NOMO-1 treated with DMSO at 0.1 percent for 48 hours (cell line): ENCODE results near the gene DMC1.
"Not testable (repeated sequence)": the region's sequence is repeated elsewhere in the genome, so short reads cannot be mapped to it uniquely, and the experiment has no call there.

ENCODE experiments used
- DNase-seq: peaks from one replicate; lab custom pipeline; 2025; ENCODE audit not compliant: unreplicated experiment; lab: John Stamatoyannopoulos, UW

The DMC1 gene

GRCh38 chr22:38569972-38570778, at the start of gene DMC1:
TSS of gene DMC1 (minus strand) at chr22:38570183. CDS start at chr22:38568256, 1,927 bp downstream.
- DNase-seq: peak; percentile 94

- no peak for DNase-seq
These were observed 48.7 kb upstream of the DMC1 start for GRCh38 chr22:38618682-38619081.

GRCh38 chr22:38618258-38618657, 48.3 kb upstream of the DMC1 start:
- no peak for DNase-seq

- not testable (repeated sequence) for DNase-seq
These were observed 45.1 kb upstream of the DMC1 start for GRCh38 chr22:38615064-38615405.

- DNase-seq: no peak
These were observed 44.5 kb upstream of the DMC1 start for GRCh38 chr22:38614332-38615063.

GRCh38 chr22:38613588-38613987, 43.6 kb upstream of the DMC1 start:
- no peak for DNase-seq

- DNase-seq: no peak
These were observed 42.4 kb upstream of the DMC1 start for GRCh38 chr22:38612217-38613006.

GRCh38 chr22:38611559-38611958, 41.6 kb upstream of the DMC1 start:
- no peak for DNase-seq

- DNase-seq: no peak
These were observed 40.3 kb upstream of the DMC1 start for GRCh38 chr22:38610234-38610633.

- DNase-seq: no peak
These were observed 39.2 kb upstream of the DMC1 start for GRCh38 chr22:38608992-38609750.

GRCh38 chr22:38607680-38608079, 37.7 kb upstream of the DMC1 start:
- DNase-seq: no peak

- no peak for DNase-seq
These were observed 32.2 kb upstream of the DMC1 start for GRCh38 chr22:38602166-38602565.

GRCh38 chr22:38601221-38601764, 31.3 kb upstream of the DMC1 start:
- no peak for DNase-seq

- DNase-seq: no peak
These were observed 29.5 kb upstream of the DMC1 start for GRCh38 chr22:38599466-38599865.

- not testable (repeated sequence) for DNase-seq
These were observed 12.9 kb upstream of the DMC1 start for GRCh38 chr22:38582923-38583322.

GRCh38 chr22:38578505-38578904, 8.5 kb upstream of the DMC1 start:
- no peak for DNase-seq

- DNase-seq: peak; percentile 57
These were observed 2.1 kb upstream of the DMC1 start for GRCh38 chr22:38572065-38572464.

GRCh38 chr22:38570779-38571364, 889 bp upstream of the DMC1 start:
- DNase-seq: peak; percentile 55

GRCh38 chr22:38569181-38569971, 607 bp downstream of the DMC1 start:
- DNase-seq: no peak
